22Rv1 (cell line): Measurements from ENCODE around the gene SNAI1.

Experiments used
- CTCF ChIP-seq: fragments of 450-650 bp; IDR thresholded peaks from 2 replicates; pipeline ENCODE4 v1.5.1; 2017; ENCODE audit warnings: mild to moderate bottlenecking
- ZFX ChIP-seq: fragments of 450-650 bp; IDR thresholded peaks from 2 replicates; pipeline ENCODE4 v1.6.1; 2017; ENCODE audit warnings: antibody characterized with exemption, borderline replicate concordance

- TF ChIP-seq CTCF (no peak), ZFX (no peak)
These were observed 55.4 kb downstream of the SNAI1 start for GRCh38 chr20:50038169-50038568.
